Pancreas (tissue), 10 donors: ENCODE measurements around the gene DOCK8. TPM values are rescaled to one million over a fixed set of nuclear protein-coding genes. Genes with fewer than 3 reads are reported as not detected.
"Not testable (repeated sequence)": the region's sequence is repeated elsewhere in the genome, so short reads cannot be mapped to it uniquely, and the experiment has no call there.

Source experiments
- ATAC-seq, 4 donors: fragments of 200-7000 bp; cut with Tn5 transposase; one replicate each; pipeline versions ENCODE4 v1.8.0 to v1.9.1; 2020; ENCODE audit warnings: mild to moderate bottlenecking in 4 of 4, moderate library complexity in 4 of 4
- DNase-seq, 6 donors: peaks; one replicate each; pipeline ENCODE4 v3.0.0-alpha.2; 2020
- FAIRE-seq: peaks from 2 replicates; lab custom pipeline; 2012; peaks lifted over from hg19 to GRCh38; lab: Jason Lieb, UNC
- H3K27ac ChIP-seq, 4 donors: fragments of 200-600 bp; sonication (generic); 1 replicate in 3 of 4; 2 replicates in 1 of 4; pipeline versions ENCODE4 v1.5.0 to v1.8.0; 2020
- H3K27me3 ChIP-seq, 4 donors: fragments of 200-600 bp; one replicate each; pipeline ENCODE4 v1.8.0; 2021
- H3K36me3 ChIP-seq, 3 donors: fragments of 200-600 bp; sonication (generic) in 1 of 3; one replicate each; pipeline versions ENCODE4 v1.5.0 to v1.8.0; 2020 to 2021
- H3K4me1 ChIP-seq, 3 donors: fragments of 200-600 bp; one replicate each; pipeline ENCODE4 v1.8.0; 2021
- H3K4me3 ChIP-seq, 4 donors: fragments of 200-600 bp; sonication (generic) in 2 of 4; one replicate each; pipeline versions ENCODE4 v1.5.0 to v1.8.0; 2020 to 2021
- H3K9me3 ChIP-seq, 4 donors: fragments of 200-600 bp; one replicate each; pipeline ENCODE4 v1.8.0; 2021
- WGBS, 2 donors: extraction: QIAGEN DNeasy Blood & Tissue Kit; methylation state at CpG; one replicate each; pipeline ENCODE4 v1.1.7; 2013; 5-methylcytosine and 5-hydroxymethylcytosine counted together
- intact Hi-C, 3 donors: fragments of 100-400 bp; cut with DNase I; formaldehyde crosslinking; loops; one replicate each; pipeline versions ENCODE4 v1.11.1 to v1.14.2; 2022
- polyA plus RNA-seq, 2 donors: library from polyadenylated mRNA; stranded (reverse); fragments of 200-250 nt; gene quantifications; one replicate each; pipeline ENCODE4 v1.2.3, GENCODE V29; 2013
- total RNA-seq, 6 donors: library from RNA; stranded (reverse); fragmentation: NEBNext Ultra II Directional in 4 of 6; extraction: Animal tissue kit (Norgen Biotek cat#: 25700) in 4 of 6; gene quantifications; one replicate each; pipeline versions ENCODE4 v1.2.1 to v1.2.4, GENCODE V29; 2021 to 2023
- TF ChIP-seq, protein P1 (sequence below), 4 donors: fragments of 200-600 bp; sonication (generic) in 3 of 4; IDR thresholded peaks; one replicate each; pipeline versions ENCODE4 v1.5.0 to v1.8.0; 2021; ENCODE audit warnings: antibody characterized with exemption in 4 of 4
- donor health status: healthy with polysubstance abuse.
- donor health status: DM: no; HTN: no; CAD: no; lungs with moderate emphysema.
- donor health status: DM: no; HTN: no; CAD: no.
- donor health status: control.
- donor health status: control.
- donor health status: Bipolar disorder and iron deficiency.
- donor health status: DM: yes; HTN: yes; CAD: no.
- donor health status: DM: no; HTN: no; CAD: no.
- donor health status: DM: no; HTN: no; CAD: no.
- donor health status: DM: yes; HTN: yes; CAD: no.

DOCK8 gene
- total and polyA plus RNA-seq, 8 donors = 1.7 to 22.7 (median 6.0) TPM

GRCh38 chr9:209143-209758 lies 5.4 kb upstream of the DOCK8 start:
- peak in 1 of 6 donors; percentile 43 for DNase-seq
- 87 to 92% methylated on average over 14 of the region's 14 CpGs for WGBS, 2 donors
- Histone ChIP-seq H3K27me3 (no peaks in the 10 kb centered on the region), H3K4me3 (no peak overlapping the region), H3K9me3 (no peaks in the 10 kb centered on the region), H3K36me3 (no peaks in the 10 kb centered on the region), H3K27ac (no peak overlapping the region), H3K4me1 (peaks cover 0 to 33% (median 9%) of the 10 kb centered on the region in 3 donors)
- TF ChIP-seq, protein P1, sequence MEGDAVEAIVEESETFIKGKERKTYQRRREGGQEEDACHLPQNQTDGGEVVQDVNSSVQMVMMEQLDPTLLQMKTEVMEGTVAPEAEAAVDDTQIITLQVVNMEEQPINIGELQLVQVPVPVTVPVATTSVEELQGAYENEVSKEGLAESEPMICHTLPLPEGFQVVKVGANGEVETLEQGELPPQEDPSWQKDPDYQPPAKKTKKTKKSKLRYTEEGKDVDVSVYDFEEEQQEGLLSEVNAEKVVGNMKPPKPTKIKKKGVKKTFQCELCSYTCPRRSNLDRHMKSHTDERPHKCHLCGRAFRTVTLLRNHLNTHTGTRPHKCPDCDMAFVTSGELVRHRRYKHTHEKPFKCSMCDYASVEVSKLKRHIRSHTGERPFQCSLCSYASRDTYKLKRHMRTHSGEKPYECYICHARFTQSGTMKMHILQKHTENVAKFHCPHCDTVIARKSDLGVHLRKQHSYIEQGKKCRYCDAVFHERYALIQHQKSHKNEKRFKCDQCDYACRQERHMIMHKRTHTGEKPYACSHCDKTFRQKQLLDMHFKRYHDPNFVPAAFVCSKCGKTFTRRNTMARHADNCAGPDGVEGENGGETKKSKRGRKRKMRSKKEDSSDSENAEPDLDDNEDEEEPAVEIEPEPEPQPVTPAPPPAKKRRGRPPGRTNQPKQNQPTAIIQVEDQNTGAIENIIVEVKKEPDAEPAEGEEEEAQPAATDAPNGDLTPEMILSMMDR (IDR thresholded peaks at IDR 0.05) = no peak
- intact Hi-C loops = no loop called here
- peak in 1 of 4 donors; percentile 8 for ATAC-seq
- FAIRE-seq = no peak

- TF ChIP-seq, protein P1 (IDR thresholded peaks at IDR 0.05) = no peak
- Histone ChIP-seq H3K27ac (peak overlapping the region in 3 of 4 donors; percentile 13 to 79 (median 71)), H3K4me3 (no peak overlapping the region), H3K9me3 (no peaks in the 10 kb centered on the region), H3K36me3 (no peaks in the 10 kb centered on the region), H3K4me1 (peaks cover 0 to 38% (median 9%) of the 10 kb centered on the region in 3 donors), H3K27me3 (no peaks in the 10 kb centered on the region)
- DNase-seq = no peak
- intact Hi-C loops = no loop called here
- no peak for ATAC-seq
- WGBS, 2 donors = 86 to 93% methylated on average over 7 of the region's 7 CpGs
- FAIRE-seq = no peak
Measured at GRCh38 chr9:211036-211435, 3.6 kb upstream of the DOCK8 start.

DNA sequence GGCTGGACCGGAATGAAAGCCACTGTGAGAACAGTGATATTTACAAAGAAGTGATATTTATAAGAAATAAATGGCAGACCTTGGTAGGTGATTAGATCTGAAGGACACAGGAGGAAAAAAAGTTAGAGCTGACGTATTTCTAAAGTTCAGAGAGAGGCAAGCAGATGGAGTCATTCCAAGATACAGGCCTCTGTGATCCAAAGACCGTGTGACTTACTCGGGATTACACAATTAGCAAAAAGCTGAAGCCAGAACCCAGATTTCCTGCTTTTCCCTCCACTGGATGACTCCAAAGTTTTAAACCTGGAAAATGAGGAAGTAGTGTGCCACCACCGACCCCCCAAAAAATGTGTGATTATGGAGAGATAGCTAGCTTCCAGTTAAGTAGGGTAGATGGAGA lies 3.1 kb upstream of the DOCK8 start:
- DNase-seq (peak in 3 of 6 donors; percentile 15 to 66 (median 43)), FAIRE-seq (no peak), ATAC-seq (peak in 3 of 4 donors; percentile 51 to 67 (median 51))
- intact Hi-C loops = no loop called here
- Histone ChIP-seq H3K4me1 (peaks cover 0 to 43% (median 9%) of the 10 kb centered on the region in 3 donors), H3K27me3 (no peaks in the 10 kb centered on the region), H3K9me3 (no peaks in the 10 kb centered on the region), H3K4me3 (no peak overlapping the region), H3K27ac (peak overlapping the region in 3 of 4 donors; percentile 13 to 79 (median 71)), H3K36me3 (no peaks in the 10 kb centered on the region)
- WGBS, 2 donors = 11 to 25% methylated on average over 5 of the region's 5 CpGs
- TF ChIP-seq, protein P1 (IDR thresholded peaks at IDR 0.05) = no peak

- Histone ChIP-seq H3K36me3 (no peaks in the 10 kb centered on the region), H3K27me3 (no peaks in the 10 kb centered on the region), H3K27ac (peak overlapping the region in 2 of 4 donors; percentile 71 to 79), H3K4me3 (no peak overlapping the region), H3K4me1 (peaks cover 0 to 49% (median 9%) of the 10 kb centered on the region in 3 donors), H3K9me3 (no peaks in the 10 kb centered on the region)
- WGBS, 2 donors = 70 to 87% methylated on average over 3 of the region's 3 CpGs
- ATAC-seq (no peak), DNase-seq (no peak), FAIRE-seq (no peak)
- intact Hi-C loops = no loop called here
- TF ChIP-seq, protein P1 (IDR thresholded peaks at IDR 0.05) = no peak
Measured at GRCh38 chr9:212297-212696, 2.4 kb upstream of the DOCK8 start.

- H3K9me3 ChIP-seq, DNase-seq, H3K36me3 ChIP-seq, intact Hi-C loops, FAIRE-seq, H3K27me3 ChIP-seq, ATAC-seq: not testable (repeated sequence)
- Histone ChIP-seq H3K4me1 (peaks cover 0 to 59% (median 9%) of the 10 kb centered on the region in 3 donors), H3K4me3 (peak overlapping the region in 3 of 4 donors; percentile 43 to 64 (median 47)), H3K27ac (peak overlapping the region in 2 of 4 donors; percentile 94 to 97)
- WGBS, 2 donors = 89 to 91% methylated on average over 24 of the region's 24 CpGs
Measured at GRCh38 chr9:213901-214300, 764 bp upstream of the DOCK8 start.
